ENCODE data around the gene REEP1. TPM values are rescaled to one million over a fixed set of nuclear protein-coding genes. Genes with fewer than 3 reads are reported as not detected.

Gene REEP1
- total and polyA plus RNA-seq, 2 of the 13 experiments (the other 11 are each of a cell fraction or from before 2014, with no cell fraction given) = 0.27 TPM; not detected in 1

DNA sequence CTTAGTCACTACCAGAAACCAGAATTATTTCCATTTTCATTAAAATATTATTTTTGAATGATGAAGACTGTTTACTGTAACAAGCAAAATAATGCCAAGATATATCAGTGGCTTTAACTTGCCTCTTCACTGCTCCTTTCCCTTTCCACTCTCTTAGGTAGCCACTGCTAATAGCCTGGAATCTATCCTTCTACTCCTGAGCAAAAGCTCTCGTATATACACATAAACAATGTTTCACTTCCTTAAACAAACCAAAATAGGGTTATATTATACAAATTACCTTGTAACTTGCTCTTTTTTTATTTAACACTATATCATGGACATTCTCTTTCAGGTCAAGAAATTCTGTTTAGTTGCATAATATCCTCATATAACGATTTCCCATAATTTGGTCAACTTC, 163.0 kb downstream of the REEP1 start:
- FAIRE-seq (no peak), DNase-seq (ENCODE audit: low spot score) (no peak), ATAC-seq (no peak)
- BruUV-seq (replicated peaks) = no TSS peak
- Histone ChIP-seq H2AFZ (ENCODE audit: low read length) (no peak overlapping the region), H3K4me2 (ENCODE audit: low read depth, low read length) (no peak overlapping the region), H3K27me3 (ENCODE audit: control insufficient read depth in 1 of 2, insufficient read depth in 2 of 2, low read length in 2 of 2) (no peaks in the 10 kb centered on the region), H3K36me3 (replicated peaks in 1 of 2; ENCODE audit: control insufficient read depth in 1 of 2, insufficient read depth in 2 of 2, low read length in 2 of 2) (peaks cover 19 to 82% of the 10 kb centered on the region in 2 experiments), H3K9ac (ENCODE audit: insufficient read depth, low read depth, low read length) (no peak overlapping the region), H3K27ac (ENCODE audit: extremely low read length, insufficient read depth, low read length) (no peak overlapping the region), H3K79me2 (ENCODE audit: insufficient read depth, low read length) (no peaks in the 10 kb centered on the region), H3K4me3 (replicated peaks in 1 of 3; ENCODE audit: insufficient read depth in 1 of 3, low read depth in 2 of 3, low read length in 3 of 3) (no peak overlapping the region), H3K9me3 (ENCODE audit: low read length) (no peaks in the 10 kb centered on the region), H4K20me1 (ENCODE audit: insufficient read depth, low read length) (0 out of 2 replicates have a peak, but pooled peaks cover 3% of the 10 kb centered on the region), H3K4me1 (ENCODE audit: insufficient read depth, low read length) (peaks cover 5% of the 10 kb centered on the region; the same call in 1 of the 2 replicates)
- in situ Hi-C loops (cut with HindIII; ENCODE audit: extremely low pct_ligation_motif_present, low pct_unique_long_range_greater_than_20kb) = no loop called here
- ChIA-PET POLR2A (no interaction called here), CTCF (ENCODE audit: low intra/inter-chr PET ratio, low total read pairs) (no interaction called here)
- intact Hi-C loops (cut with micrococcal nuclease; ENCODE audit: unreplicated experiment) = no loop called here
- 97% methylated on average over 2 of the region's 2 CpGs for WGBS (ENCODE audit: low lambda C conversion rate)
- TF ChIP-seq NFIB (CRISPR knock-in tag; IDR thresholded peaks at IDR 0.05; ENCODE audit: borderline replicate concordance) (no peak), MAFG (CRISPR knock-in tag; IDR thresholded peaks at IDR 0.05) (no peak), ARNT2 (CRISPR knock-in tag; IDR thresholded peaks at IDR 0.05; ENCODE audit: low read depth) (no peak), ZNF17 (CRISPR knock-in tag; IDR thresholded peaks at IDR 0.05) (no peak), FOXP1 (IDR thresholded peaks at IDR 0.05) (no peak), FOXP1 (CRISPR knock-in tag; IDR thresholded peaks at IDR 0.05) (no peak), SSRP1 (CRISPR knock-in tag; IDR thresholded peaks at IDR 0.05) (no peak), E2F2 (CRISPR knock-in tag; IDR thresholded peaks at IDR 0.05; ENCODE audit: borderline replicate concordance) (no peak)
- TF ChIP-seq, protein P1, sequence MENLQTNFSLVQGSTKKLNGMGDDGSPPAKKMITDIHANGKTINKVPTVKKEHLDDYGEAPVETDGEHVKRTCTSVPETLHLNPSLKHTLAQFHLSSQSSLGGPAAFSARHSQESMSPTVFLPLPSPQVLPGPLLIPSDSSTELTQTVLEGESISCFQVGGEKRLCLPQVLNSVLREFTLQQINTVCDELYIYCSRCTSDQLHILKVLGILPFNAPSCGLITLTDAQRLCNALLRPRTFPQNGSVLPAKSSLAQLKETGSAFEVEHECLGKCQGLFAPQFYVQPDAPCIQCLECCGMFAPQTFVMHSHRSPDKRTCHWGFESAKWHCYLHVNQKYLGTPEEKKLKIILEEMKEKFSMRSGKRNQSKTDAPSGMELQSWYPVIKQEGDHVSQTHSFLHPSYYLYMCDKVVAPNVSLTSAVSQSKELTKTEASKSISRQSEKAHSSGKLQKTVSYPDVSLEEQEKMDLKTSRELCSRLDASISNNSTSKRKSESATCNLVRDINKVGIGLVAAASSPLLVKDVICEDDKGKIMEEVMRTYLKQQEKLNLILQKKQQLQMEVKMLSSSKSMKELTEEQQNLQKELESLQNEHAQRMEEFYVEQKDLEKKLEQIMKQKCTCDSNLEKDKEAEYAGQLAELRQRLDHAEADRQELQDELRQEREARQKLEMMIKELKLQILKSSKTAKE (CRISPR knock-in tag; IDR thresholded peaks at IDR 0.05; ENCODE audit: borderline replicate concordance) = no peak
- TF ChIP-seq, protein P2, sequence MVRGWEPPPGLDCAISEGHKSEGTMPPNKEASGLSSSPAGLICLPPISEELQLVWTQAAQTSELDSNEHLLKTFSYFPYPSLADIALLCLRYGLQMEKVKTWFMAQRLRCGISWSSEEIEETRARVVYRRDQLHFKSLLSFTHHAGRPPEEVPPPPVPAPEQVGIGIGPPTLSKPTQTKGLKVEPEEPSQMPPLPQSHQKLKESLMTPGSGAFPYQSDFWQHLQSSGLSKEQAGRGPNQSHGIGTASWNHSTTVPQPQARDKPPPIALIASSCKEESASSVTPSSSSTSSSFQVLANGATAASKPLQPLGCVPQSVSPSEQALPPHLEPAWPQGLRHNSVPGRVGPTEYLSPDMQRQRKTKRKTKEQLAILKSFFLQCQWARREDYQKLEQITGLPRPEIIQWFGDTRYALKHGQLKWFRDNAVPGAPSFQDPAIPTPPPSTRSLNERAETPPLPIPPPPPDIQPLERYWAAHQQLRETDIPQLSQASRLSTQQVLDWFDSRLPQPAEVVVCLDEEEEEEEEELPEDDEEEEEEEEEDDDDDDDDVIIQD (CRISPR knock-in tag; IDR thresholded peaks at IDR 0.05; ENCODE audit: low read depth) = no peak
- TF ChIP-seq, protein P3, sequence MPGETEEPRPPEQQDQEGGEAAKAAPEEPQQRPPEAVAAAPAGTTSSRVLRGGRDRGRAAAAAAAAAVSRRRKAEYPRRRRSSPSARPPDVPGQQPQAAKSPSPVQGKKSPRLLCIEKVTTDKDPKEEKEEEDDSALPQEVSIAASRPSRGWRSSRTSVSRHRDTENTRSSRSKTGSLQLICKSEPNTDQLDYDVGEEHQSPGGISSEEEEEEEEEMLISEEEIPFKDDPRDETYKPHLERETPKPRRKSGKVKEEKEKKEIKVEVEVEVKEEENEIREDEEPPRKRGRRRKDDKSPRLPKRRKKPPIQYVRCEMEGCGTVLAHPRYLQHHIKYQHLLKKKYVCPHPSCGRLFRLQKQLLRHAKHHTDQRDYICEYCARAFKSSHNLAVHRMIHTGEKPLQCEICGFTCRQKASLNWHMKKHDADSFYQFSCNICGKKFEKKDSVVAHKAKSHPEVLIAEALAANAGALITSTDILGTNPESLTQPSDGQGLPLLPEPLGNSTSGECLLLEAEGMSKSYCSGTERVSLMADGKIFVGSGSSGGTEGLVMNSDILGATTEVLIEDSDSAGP (CRISPR knock-in tag; IDR thresholded peaks at IDR 0.05; ENCODE audit: borderline replicate concordance) = no peak
- TF ChIP-seq, protein P4, sequence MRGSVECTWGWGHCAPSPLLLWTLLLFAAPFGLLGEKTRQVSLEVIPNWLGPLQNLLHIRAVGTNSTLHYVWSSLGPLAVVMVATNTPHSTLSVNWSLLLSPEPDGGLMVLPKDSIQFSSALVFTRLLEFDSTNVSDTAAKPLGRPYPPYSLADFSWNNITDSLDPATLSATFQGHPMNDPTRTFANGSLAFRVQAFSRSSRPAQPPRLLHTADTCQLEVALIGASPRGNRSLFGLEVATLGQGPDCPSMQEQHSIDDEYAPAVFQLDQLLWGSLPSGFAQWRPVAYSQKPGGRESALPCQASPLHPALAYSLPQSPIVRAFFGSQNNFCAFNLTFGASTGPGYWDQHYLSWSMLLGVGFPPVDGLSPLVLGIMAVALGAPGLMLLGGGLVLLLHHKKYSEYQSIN (CRISPR knock-in tag; IDR thresholded peaks at IDR 0.05; ENCODE audit: borderline replicate concordance) = no peak
- TF ChIP-seq, protein P5, sequence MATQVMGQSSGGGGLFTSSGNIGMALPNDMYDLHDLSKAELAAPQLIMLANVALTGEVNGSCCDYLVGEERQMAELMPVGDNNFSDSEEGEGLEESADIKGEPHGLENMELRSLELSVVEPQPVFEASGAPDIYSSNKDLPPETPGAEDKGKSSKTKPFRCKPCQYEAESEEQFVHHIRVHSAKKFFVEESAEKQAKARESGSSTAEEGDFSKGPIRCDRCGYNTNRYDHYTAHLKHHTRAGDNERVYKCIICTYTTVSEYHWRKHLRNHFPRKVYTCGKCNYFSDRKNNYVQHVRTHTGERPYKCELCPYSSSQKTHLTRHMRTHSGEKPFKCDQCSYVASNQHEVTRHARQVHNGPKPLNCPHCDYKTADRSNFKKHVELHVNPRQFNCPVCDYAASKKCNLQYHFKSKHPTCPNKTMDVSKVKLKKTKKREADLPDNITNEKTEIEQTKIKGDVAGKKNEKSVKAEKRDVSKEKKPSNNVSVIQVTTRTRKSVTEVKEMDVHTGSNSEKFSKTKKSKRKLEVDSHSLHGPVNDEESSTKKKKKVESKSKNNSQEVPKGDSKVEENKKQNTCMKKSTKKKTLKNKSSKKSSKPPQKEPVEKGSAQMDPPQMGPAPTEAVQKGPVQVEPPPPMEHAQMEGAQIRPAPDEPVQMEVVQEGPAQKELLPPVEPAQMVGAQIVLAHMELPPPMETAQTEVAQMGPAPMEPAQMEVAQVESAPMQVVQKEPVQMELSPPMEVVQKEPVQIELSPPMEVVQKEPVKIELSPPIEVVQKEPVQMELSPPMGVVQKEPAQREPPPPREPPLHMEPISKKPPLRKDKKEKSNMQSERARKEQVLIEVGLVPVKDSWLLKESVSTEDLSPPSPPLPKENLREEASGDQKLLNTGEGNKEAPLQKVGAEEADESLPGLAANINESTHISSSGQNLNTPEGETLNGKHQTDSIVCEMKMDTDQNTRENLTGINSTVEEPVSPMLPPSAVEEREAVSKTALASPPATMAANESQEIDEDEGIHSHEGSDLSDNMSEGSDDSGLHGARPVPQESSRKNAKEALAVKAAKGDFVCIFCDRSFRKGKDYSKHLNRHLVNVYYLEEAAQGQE (IDR thresholded peaks at IDR 0.05; ENCODE audit: borderline replicate concordance in 1 of 2, low read depth in 1 of 2, low read length in 2 of 2) = no peak
